ENCODE measurements around the gene MANEA.

MANEA gene

DNA sequence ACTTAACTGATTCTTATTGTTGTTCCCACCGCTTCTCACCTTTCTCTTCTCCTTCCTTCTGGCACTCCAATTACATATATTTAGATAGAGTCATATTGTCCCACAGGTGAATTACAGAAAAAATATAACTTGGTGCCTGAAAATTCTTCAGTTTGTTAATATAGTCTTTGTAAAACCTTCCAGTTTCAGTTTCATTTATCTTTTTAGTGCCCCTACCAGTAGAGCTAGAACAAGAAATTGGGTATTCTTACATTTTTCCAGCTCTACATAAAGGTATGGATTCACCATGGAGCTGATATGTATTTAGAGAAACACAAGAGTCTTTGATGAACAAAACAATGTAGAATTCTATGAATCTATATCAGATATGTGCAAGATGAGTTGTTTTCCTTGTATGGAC is 10.7 kb downstream of the MANEA start:
- Histone ChIP-seq H2AFZ (ENCODE audit: low read length, unreplicated experiment) (peak overlapping the region; percentile 44), H3K4me1 (ENCODE audit: control insufficient read depth, insufficient read depth, low read length, unreplicated experiment) (no peaks in the 10 kb centered on the region), H3K27ac (ENCODE audit: low read depth, low read length) (no peak overlapping the region), H3K79me2 (ENCODE audit: control insufficient read depth, insufficient read depth, low read length, unreplicated experiment) (no peaks in the 10 kb centered on the region), H3K36me3 (ENCODE audit: insufficient read depth, low read length) (peaks cover 6% of the 10 kb centered on the region; the same call in 1 of the 2 replicates), H3K4me3 (ENCODE audit: low read depth, low read length) (peak overlapping the region; percentile 34), H3K27me3 (ENCODE audit: insufficient read depth, low read length) (no peaks in the 10 kb centered on the region)

DNA sequence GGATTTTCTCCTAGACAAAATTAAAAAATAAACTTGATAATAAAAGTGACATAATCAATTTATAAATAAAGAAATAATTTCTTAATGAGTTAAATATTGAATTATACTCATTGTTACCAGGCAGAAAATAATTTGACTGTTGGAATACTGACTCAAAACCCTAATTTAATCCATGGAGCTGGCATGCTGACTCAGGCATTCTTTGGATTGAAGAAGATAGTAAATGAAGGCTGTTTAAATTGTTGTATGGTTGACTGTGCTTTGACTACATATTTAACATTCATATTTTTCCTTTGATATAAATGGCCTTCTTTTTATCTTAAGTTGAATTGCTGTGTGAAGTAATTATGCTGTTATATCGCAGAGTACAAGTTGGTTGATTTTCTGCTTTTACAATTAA is 11.7 kb downstream of the MANEA start:
- Histone ChIP-seq H2AFZ (ENCODE audit: low read length, unreplicated experiment) (no peak overlapping the region), H3K79me2 (ENCODE audit: control insufficient read depth, insufficient read depth, low read length, unreplicated experiment) (no peaks in the 10 kb centered on the region), H3K27ac (ENCODE audit: low read depth, low read length) (no peak overlapping the region), H3K4me1 (ENCODE audit: control insufficient read depth, insufficient read depth, low read length, unreplicated experiment) (no peaks in the 10 kb centered on the region), H3K36me3 (ENCODE audit: insufficient read depth, low read length) (peaks cover 6% of the 10 kb centered on the region; the same call in 1 of the 2 replicates), H3K4me3 (ENCODE audit: low read depth, low read length) (no peak overlapping the region), H3K27me3 (ENCODE audit: insufficient read depth, low read length) (no peaks in the 10 kb centered on the region)

DNA sequence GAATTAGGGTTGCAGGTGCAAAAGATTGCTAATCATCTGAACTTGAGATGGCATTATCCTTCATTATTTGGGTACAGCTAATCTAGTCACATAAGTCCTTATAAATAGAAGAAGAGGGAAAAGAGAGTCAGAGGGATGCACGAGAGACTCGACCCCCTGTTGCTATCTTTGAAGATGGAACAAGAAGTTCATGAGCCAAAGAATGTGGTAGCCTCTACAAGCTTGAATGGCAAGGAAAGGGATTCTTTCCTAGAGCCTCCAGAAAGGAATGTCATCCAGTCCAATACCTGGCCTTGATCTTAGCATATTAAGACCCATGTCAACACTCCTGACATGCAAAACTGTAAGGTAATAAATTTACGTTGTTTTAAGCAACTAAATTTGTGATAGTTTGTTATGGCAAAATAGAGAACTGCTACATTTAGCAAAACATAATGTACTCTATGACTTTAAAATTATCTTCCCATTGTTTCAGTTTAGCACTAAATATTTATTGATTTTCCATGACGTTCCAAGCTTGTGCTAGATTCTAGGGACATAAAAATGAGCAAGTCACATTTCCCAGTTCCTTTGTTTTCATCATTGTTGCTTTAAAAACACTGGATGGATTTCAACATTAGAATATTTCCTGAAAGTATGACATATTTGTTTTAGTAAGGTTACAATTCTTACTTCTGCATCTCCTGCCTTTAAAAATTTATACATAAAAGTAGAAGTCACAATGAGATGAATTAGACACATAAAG is 12.7 kb downstream of the MANEA start:
- Histone ChIP-seq H3K4me1 (ENCODE audit: control insufficient read depth, insufficient read depth, low read length, unreplicated experiment) (no peaks in the 10 kb centered on the region), H3K27me3 (ENCODE audit: insufficient read depth, low read length) (no peaks in the 10 kb centered on the region), H3K4me3 (ENCODE audit: low read depth, low read length) (no peak overlapping the region), H2AFZ (ENCODE audit: low read length, unreplicated experiment) (no peak overlapping the region), H3K79me2 (ENCODE audit: control insufficient read depth, insufficient read depth, low read length, unreplicated experiment) (no peaks in the 10 kb centered on the region), H3K27ac (ENCODE audit: low read depth, low read length) (no peak overlapping the region), H3K36me3 (ENCODE audit: insufficient read depth, low read length) (peaks cover 6% of the 10 kb centered on the region; the same call in 1 of the 2 replicates)

DNA sequence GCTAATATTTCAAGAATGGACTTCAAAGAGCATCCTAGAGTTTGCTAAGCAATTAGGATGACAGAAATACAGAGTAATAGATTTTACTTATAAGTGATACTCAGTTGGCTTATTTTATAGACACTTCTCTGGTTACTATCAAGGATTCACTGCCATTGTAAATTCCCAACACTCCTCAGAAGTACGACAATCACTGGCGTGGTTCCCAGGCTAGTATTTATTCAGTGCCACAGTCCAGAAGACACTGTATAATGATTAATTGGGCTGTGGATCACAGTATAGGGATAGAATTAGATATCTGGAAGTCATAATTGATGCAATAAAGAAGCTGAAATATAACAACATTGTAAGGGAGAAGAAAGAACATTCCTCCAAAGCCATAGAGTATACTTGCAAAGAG is 15.7 kb downstream of the MANEA start:
- Histone ChIP-seq H3K79me2 (ENCODE audit: control insufficient read depth, insufficient read depth, low read length, unreplicated experiment) (no peaks in the 10 kb centered on the region), H3K4me3 (ENCODE audit: low read depth, low read length) (no peak overlapping the region), H2AFZ (ENCODE audit: low read length, unreplicated experiment) (no peak overlapping the region), H3K4me1 (ENCODE audit: control insufficient read depth, insufficient read depth, low read length, unreplicated experiment) (no peaks in the 10 kb centered on the region), H3K27me3 (ENCODE audit: insufficient read depth, low read length) (no peaks in the 10 kb centered on the region), H3K27ac (ENCODE audit: low read depth, low read length) (no peak overlapping the region), H3K36me3 (ENCODE audit: insufficient read depth, low read length) (0 out of 2 replicates have a peak, but pooled peaks cover 6% of the 10 kb centered on the region)

DNA sequence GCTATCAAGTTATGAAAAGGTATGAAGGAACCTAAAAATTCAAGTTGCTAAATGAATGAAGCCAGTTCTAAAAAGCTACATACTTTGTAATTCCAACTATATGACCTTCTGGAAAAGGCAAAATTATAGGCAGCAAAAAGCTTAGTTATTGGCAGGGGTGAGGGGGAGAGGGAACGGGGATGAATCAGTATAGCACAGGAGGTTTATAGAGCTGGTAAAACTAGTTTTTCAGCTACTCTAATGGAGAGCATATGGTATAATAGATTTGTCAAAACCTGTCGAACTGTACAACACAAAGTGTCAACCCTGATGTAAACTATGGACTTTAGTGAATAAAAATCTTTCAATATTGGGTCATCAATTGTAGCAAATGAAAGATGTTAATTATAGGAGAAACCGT is 18.7 kb downstream of the MANEA start:
- Histone ChIP-seq H3K36me3 (ENCODE audit: insufficient read depth, low read length) (0 out of 2 replicates have a peak, but pooled peaks cover 6% of the 10 kb centered on the region), H3K27ac (ENCODE audit: low read depth, low read length) (no peak overlapping the region), H2AFZ (ENCODE audit: low read length, unreplicated experiment) (no peak overlapping the region), H3K4me3 (ENCODE audit: low read depth, low read length) (no peak overlapping the region), H3K79me2 (ENCODE audit: control insufficient read depth, insufficient read depth, low read length, unreplicated experiment) (no peaks in the 10 kb centered on the region), H3K4me1 (ENCODE audit: control insufficient read depth, insufficient read depth, low read length, unreplicated experiment) (no peaks in the 10 kb centered on the region), H3K27me3 (ENCODE audit: insufficient read depth, low read length) (no peaks in the 10 kb centered on the region)

DNA sequence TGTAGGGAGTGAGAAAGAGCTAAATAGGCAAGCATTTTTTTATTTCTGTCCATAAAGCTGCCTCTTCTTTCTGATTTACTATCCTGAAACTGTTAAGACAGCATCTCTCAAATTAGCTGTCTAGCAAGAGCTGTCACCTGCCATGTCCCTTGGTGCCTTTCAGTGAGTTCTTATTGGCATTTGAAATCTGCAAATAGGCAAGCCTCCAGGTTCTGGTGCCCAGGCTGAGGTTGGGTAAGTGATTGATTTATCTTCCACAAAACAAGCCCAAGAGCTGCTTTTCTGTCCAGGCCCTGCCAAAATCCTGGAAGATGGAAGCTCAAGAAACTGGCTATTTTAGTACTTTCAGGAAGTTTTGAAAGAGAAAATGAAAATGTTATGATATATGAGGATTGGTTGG is 22.4 kb downstream of the MANEA start:
- H2AFZ ChIP-seq (ENCODE audit: low read length, unreplicated experiment), result no peak overlapping the region
- no peaks in the 10 kb centered on the region for H3K27me3 ChIP-seq (ENCODE audit: insufficient read depth, low read length)
- no peaks in the 10 kb centered on the region for H3K4me1 ChIP-seq (ENCODE audit: control insufficient read depth, insufficient read depth, low read length, unreplicated experiment)
- no peak overlapping the region for H3K4me3 ChIP-seq (ENCODE audit: low read depth, low read length)
- H3K79me2 ChIP-seq (ENCODE audit: control insufficient read depth, insufficient read depth, low read length, unreplicated experiment), result no peaks in the 10 kb centered on the region
- H3K36me3 ChIP-seq (ENCODE audit: insufficient read depth, low read length), result no peaks in the 10 kb centered on the region
- no peak overlapping the region for H3K27ac ChIP-seq (ENCODE audit: low read depth, low read length)

DNA sequence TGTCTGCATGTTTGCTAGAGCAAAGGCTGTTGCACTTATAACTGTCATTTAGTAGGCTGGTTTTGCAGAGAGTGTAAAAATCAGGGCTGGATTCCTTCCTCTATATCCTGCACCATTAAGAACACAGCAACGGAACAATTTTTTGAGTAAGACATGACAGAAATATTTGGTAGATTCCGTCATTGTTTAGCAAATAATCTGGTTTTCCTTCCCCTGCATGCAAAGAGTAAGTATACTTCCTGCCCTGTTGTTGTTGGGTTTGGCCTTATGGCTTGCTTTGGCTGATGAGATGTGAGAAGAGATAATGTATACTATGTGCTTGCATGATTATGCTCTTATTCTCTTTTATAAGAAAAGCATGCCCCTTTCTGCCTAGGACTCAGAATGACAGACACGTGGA is 23.8 kb downstream of the MANEA start:
- H2AFZ ChIP-seq (ENCODE audit: low read length, unreplicated experiment), result no peak overlapping the region
- no peaks in the 10 kb centered on the region for H3K36me3 ChIP-seq (ENCODE audit: insufficient read depth, low read length)
- no peaks in the 10 kb centered on the region for H3K27me3 ChIP-seq (ENCODE audit: insufficient read depth, low read length)
- no peaks in the 10 kb centered on the region for H3K4me1 ChIP-seq (ENCODE audit: control insufficient read depth, insufficient read depth, low read length, unreplicated experiment)
- H3K79me2 ChIP-seq (ENCODE audit: control insufficient read depth, insufficient read depth, low read length, unreplicated experiment), result no peaks in the 10 kb centered on the region
- no peak overlapping the region for H3K4me3 ChIP-seq (ENCODE audit: low read depth, low read length)
- no peak overlapping the region for H3K27ac ChIP-seq (ENCODE audit: low read depth, low read length)

DNA sequence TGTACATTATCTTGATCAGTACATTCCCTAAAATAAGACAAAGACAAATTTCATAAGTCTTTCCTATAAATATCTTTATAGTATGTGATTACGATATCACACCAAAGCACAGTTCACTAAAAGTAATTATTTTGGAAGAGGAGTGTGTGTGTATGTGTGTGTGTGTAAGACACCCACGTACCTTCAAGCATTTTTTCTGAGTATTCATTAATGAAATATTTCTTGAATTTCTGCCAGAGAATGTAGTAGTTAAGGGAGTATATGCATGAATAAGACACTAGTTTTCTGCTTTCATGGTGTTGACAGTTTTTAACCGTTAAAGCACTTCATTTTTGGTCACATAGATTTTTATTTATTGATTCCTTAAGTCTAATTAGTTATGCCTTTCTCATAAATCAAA is 36.8 kb downstream of the MANEA start:
- no peaks in the 10 kb centered on the region for H3K4me1 ChIP-seq (ENCODE audit: control insufficient read depth, insufficient read depth, low read length, unreplicated experiment)
- H3K27ac ChIP-seq (ENCODE audit: low read depth, low read length), result no peak overlapping the region
- H3K4me3 ChIP-seq (ENCODE audit: low read depth, low read length), result no peak overlapping the region
- H2AFZ ChIP-seq (ENCODE audit: low read length, unreplicated experiment), result no peak overlapping the region
- H3K36me3 ChIP-seq (ENCODE audit: insufficient read depth, low read length), result no peaks in the 10 kb centered on the region
- H3K27me3 ChIP-seq (ENCODE audit: insufficient read depth, low read length), result peaks cover 21% of the 10 kb centered on the region
- H3K79me2 ChIP-seq (ENCODE audit: control insufficient read depth, insufficient read depth, low read length, unreplicated experiment), result no peaks in the 10 kb centered on the region

DNA sequence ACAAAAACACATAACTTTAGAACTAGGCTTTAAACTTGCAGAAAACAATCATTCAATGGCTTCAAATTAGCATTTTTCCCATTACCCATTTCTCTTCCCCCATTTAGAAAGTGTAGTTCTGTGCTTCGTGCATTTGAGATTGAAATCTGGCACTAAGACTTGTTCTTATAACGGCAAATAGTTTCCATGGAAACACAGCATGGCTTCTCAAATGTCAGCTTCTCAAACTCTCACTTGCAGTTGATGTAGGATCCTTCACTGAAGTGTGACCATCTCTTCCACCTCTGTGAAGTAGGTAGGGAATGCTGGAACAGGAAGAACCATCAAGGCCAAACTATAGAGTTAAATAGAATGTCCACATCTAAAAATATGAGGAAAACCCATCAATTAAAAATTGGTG is 52.2 kb downstream of the MANEA start:
- H3K4me1 ChIP-seq (ENCODE audit: control insufficient read depth, insufficient read depth, low read length, unreplicated experiment), result no peaks in the 10 kb centered on the region
- no peak overlapping the region for H3K4me3 ChIP-seq (ENCODE audit: low read depth, low read length)
- no peaks in the 10 kb centered on the region for H3K79me2 ChIP-seq (ENCODE audit: control insufficient read depth, insufficient read depth, low read length, unreplicated experiment)
- H3K27ac ChIP-seq (ENCODE audit: low read depth, low read length), result no peak overlapping the region
- H3K27me3 ChIP-seq (ENCODE audit: insufficient read depth, low read length), result no peaks in the 10 kb centered on the region
- no peaks in the 10 kb centered on the region for H3K36me3 ChIP-seq (ENCODE audit: insufficient read depth, low read length)
- H2AFZ ChIP-seq (ENCODE audit: low read length, unreplicated experiment), result no peak overlapping the region

DNA sequence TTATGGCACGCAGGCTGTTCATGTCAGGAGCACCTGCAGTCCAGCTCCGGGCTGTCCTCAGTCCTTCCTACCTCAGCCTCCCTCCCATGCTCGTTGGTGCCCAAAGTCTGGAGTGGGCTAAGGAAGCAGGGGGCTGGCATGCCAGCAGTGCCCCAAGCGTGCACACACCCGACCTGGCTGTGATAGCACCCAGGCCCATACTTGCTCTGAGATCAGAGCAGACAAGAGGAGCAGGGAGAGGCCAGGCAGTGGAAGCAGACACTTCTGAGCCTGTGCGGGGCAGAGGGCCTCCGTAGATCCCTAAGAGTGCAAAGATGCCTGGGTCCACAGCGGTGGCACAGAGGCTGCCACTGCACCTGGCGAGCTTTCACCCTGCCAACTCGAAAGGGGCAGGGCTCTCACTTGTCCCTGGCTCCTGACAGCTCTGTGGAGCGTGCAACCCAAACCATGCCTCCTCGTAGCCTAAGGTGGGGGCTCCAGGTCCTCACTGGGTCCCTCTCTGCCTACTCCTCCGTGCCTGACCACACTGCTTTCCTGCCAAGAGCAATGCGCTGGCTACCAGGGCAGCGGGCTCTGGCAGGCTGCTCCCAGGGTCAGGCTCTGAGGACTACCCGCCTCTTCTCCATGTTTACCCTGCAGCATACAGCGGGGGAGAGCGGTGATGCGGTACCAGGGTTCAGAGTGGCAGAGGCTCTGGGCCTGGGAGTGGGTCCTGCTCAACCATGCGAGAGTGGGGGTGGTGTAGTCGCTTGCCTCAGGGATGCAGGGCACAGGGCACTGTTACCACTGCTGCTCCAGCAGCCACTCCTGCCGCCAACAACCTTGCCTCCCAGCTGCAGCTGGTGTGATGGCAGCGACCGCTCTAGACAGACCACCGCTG is 59.5 kb downstream of the MANEA start:
- Histone ChIP-seq H2AFZ (ENCODE audit: low read length, unreplicated experiment) (peak overlapping the region; percentile 60), H3K27me3 (ENCODE audit: insufficient read depth, low read length) (no peaks in the 10 kb centered on the region), H3K4me3 (ENCODE audit: low read depth, low read length) (peak overlapping the region; percentile 49; the same call in 1 of the 2 replicates), H3K79me2 (ENCODE audit: control insufficient read depth, insufficient read depth, low read length, unreplicated experiment) (no peaks in the 10 kb centered on the region), H3K27ac (ENCODE audit: low read depth, low read length) (no peak overlapping the region), H3K36me3 (ENCODE audit: insufficient read depth, low read length) (no peaks in the 10 kb centered on the region), H3K4me1 (ENCODE audit: control insufficient read depth, insufficient read depth, low read length, unreplicated experiment) (no peaks in the 10 kb centered on the region)

DNA sequence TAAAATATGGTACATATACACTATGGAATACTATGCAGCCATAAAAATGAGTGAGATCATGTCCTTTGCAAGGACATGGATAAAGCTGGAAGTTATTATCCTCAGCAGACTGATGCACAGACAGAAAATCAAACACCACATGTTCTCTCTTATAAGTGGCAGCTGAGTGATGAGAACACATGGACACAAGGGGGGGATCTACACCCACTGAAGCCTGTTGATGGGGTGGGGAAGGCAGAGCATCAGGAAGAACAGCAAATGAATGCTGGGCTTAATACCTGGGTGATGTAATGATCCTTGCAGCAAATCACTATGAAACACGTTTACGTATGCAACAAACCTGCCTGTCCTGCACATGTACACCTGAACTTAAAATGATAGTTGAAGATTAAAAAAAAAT is 71.3 kb downstream of the MANEA start:
- Histone ChIP-seq H3K27ac (ENCODE audit: low read depth, low read length) (no peak overlapping the region), H3K4me3 (ENCODE audit: low read depth, low read length) (no peak overlapping the region), H3K79me2 (ENCODE audit: control insufficient read depth, insufficient read depth, low read length, unreplicated experiment) (no peaks in the 10 kb centered on the region)

More for the DNA sequence above, 71.3 kb downstream of the MANEA start:
- no peaks in the 10 kb centered on the region for H3K4me1 ChIP-seq (ENCODE audit: control insufficient read depth, insufficient read depth, low read length, unreplicated experiment)
- no peak overlapping the region for H2AFZ ChIP-seq (ENCODE audit: low read length, unreplicated experiment)
- H3K36me3 ChIP-seq (ENCODE audit: insufficient read depth, low read length), result no peaks in the 10 kb centered on the region
- H3K27me3 ChIP-seq (ENCODE audit: insufficient read depth, low read length), result no peaks in the 10 kb centered on the region
